Activated CD4-positive, alpha-beta T cell treated with anti-CD3 and anti-CD28 coated beads, Interleukin-2, amount 10 ng/mL, durations not matched to agents 7 days and 5 days (primary cell): ENCODE data around the gene MAP3K20. TPM values are rescaled to one million over a fixed set of nuclear protein-coding genes. Genes with fewer than 3 reads are reported as not detected.
"Not testable (repeated sequence)": the region's sequence is repeated elsewhere in the genome, so short reads cannot be mapped to it uniquely, and the experiment has no call there.

Experiments
- CTCF ChIA-PET: fragments of 350-600 bp; sonication (Branson Sonifier 250); formaldehyde crosslinking; loops from one replicate; lab custom pipeline; 2021; ENCODE audit warnings: antibody characterized with exemption; lab: Charles Lee
- POLR2A ChIA-PET: fragments of 350-600 bp; sonication (Branson Sonifier 250); formaldehyde crosslinking; loops from one replicate; lab custom pipeline; 2021; ENCODE audit warnings: antibody characterized with exemption; lab: Charles Lee
- DNase-seq: peaks from one replicate; pipeline ENCODE4 v3.0.0-alpha.2; 2020
- H3K27ac Mint-ChIP-seq: one replicate; pipeline ENCODE4 v1.8.0; 2021; ENCODE audit warnings: mild to moderate bottlenecking, moderate library complexity, mixed read lengths
- H3K27me3 Mint-ChIP-seq: one replicate; pipeline ENCODE4 v1.8.0; 2021; ENCODE audit warnings: mixed read lengths
- H3K36me3 Mint-ChIP-seq: one replicate; pipeline ENCODE4 v1.8.0; 2021; ENCODE audit warnings: low read depth, mixed read lengths
- H3K4me1 Mint-ChIP-seq: one replicate; pipeline ENCODE4 v1.8.0; 2021; ENCODE audit warnings: mixed read lengths
- H3K4me3 Mint-ChIP-seq: one replicate; pipeline ENCODE4 v1.8.0; 2021; ENCODE audit warnings: mild to moderate bottlenecking, moderate library complexity, mixed read lengths
- H3K9me3 Mint-ChIP-seq: one replicate; pipeline ENCODE4 v1.8.0; 2021; ENCODE audit warnings: mixed read lengths
- total RNA-seq, 2 experiments: library from RNA; stranded (reverse); gene quantifications; one replicate each; pipeline ENCODE4 v1.2.3, GENCODE V29; 2021

Gene MAP3K20
- total RNA-seq, 2 experiments from 2014 or later: 14.5 to 15.1 TPM

GRCh38 chr2:173079141-173079540 lies 3.5 kb downstream of the MAP3K20 start:
- POLR2A ChIA-PET: no interaction called here
- H3K27ac Mint-ChIP-seq: no peak overlapping the region
- CTCF ChIA-PET: interaction anchor here (0.6 kb wide), 1 partner anchor 325 kb away, joined by 5 read pairs; no protein-coding TSS in a partner anchor
- peaks cover 27% of the 10 kb centered on the region for H3K4me1 Mint-ChIP-seq
- peaks cover 12% of the 10 kb centered on the region for H3K27me3 Mint-ChIP-seq
- H3K36me3 Mint-ChIP-seq: peaks cover 4% of the 10 kb centered on the region
- H3K4me3 Mint-ChIP-seq: no peak overlapping the region
- no peaks in the 10 kb centered on the region for H3K9me3 Mint-ChIP-seq
- DNase-seq: no peak

- H3K27ac Mint-ChIP-seq: no peak overlapping the region
- H3K4me1 Mint-ChIP-seq: peaks cover 18% of the 10 kb centered on the region
- DNase-seq: no peak
- peaks cover 4% of the 10 kb centered on the region for H3K36me3 Mint-ChIP-seq
- no peaks in the 10 kb centered on the region for H3K9me3 Mint-ChIP-seq
- CTCF ChIA-PET: no interaction called here
- H3K4me3 Mint-ChIP-seq: no peak overlapping the region
- POLR2A ChIA-PET: no interaction called here
- peaks cover 5% of the 10 kb centered on the region for H3K27me3 Mint-ChIP-seq
Measured at GRCh38 chr2:173079973-173080860, 4.6 kb downstream of the MAP3K20 start.

GRCh38 chr2:173086518-173087213 lies 11.0 kb downstream of the MAP3K20 start:
- no peak overlapping the region for H3K27ac Mint-ChIP-seq
- no peak for DNase-seq
- no peaks in the 10 kb centered on the region for H3K9me3 Mint-ChIP-seq
- no peak overlapping the region for H3K4me3 Mint-ChIP-seq
- H3K27me3 Mint-ChIP-seq: peaks cover 6% of the 10 kb centered on the region
- ChIA-PET CTCF (no interaction called here), POLR2A (no interaction called here)
- H3K4me1 Mint-ChIP-seq: no peaks in the 10 kb centered on the region
- peaks cover 2% of the 10 kb centered on the region for H3K36me3 Mint-ChIP-seq

GRCh38 chr2:173087214-173087581 lies 11.6 kb downstream of the MAP3K20 start:
- Mint-ChIP-seq H3K27ac (no peak overlapping the region), H3K4me1 (no peaks in the 10 kb centered on the region), H3K9me3 (no peaks in the 10 kb centered on the region), H3K4me3 (no peak overlapping the region), H3K27me3 (peaks cover 6% of the 10 kb centered on the region), H3K36me3 (peaks cover 3% of the 10 kb centered on the region)
- no peak for DNase-seq
- CTCF ChIA-PET: no interaction called here
- POLR2A ChIA-PET: no interaction called here

GRCh38 chr2:173087793-173088496 lies 12.3 kb downstream of the MAP3K20 start:
- Mint-ChIP-seq H3K27ac (no peak overlapping the region), H3K36me3 (peaks cover 5% of the 10 kb centered on the region), H3K9me3 (no peaks in the 10 kb centered on the region), H3K4me1 (no peaks in the 10 kb centered on the region), H3K4me3 (no peak overlapping the region), H3K27me3 (peaks cover 6% of the 10 kb centered on the region)
- ChIA-PET CTCF (no interaction called here), POLR2A (no interaction called here)
- DNase-seq: no peak

- peaks cover 6% of the 10 kb centered on the region for H3K27me3 Mint-ChIP-seq
- no peak overlapping the region for H3K27ac Mint-ChIP-seq
- ChIA-PET CTCF (interaction anchor here (1.4 kb wide), 1 partner anchor 12 kb away, joined by 4 read pairs; no protein-coding TSS in a partner anchor), POLR2A (no interaction called here)
- no peaks in the 10 kb centered on the region for H3K4me1 Mint-ChIP-seq
- H3K9me3 Mint-ChIP-seq: no peaks in the 10 kb centered on the region
- H3K36me3 Mint-ChIP-seq: peaks cover 5% of the 10 kb centered on the region
- no peak overlapping the region for H3K4me3 Mint-ChIP-seq
- DNase-seq: no peak
Measured at GRCh38 chr2:173090276-173090877, 14.7 kb downstream of the MAP3K20 start.

- CTCF ChIA-PET: interaction anchor here (1.4 kb wide), 1 partner anchor 11 kb away, joined by 4 read pairs; no protein-coding TSS in a partner anchor
- Mint-ChIP-seq H3K9me3 (no peaks in the 10 kb centered on the region), H3K4me1 (no peaks in the 10 kb centered on the region), H3K36me3 (peaks cover 5% of the 10 kb centered on the region), H3K27ac (no peak overlapping the region), H3K27me3 (peaks cover 6% of the 10 kb centered on the region), H3K4me3 (no peak overlapping the region)
- POLR2A ChIA-PET: no interaction called here
- no peak for DNase-seq
Measured at GRCh38 chr2:173090973-173091660, 15.5 kb downstream of the MAP3K20 start.

GRCh38 chr2:173091910-173092309 lies 16.3 kb downstream of the MAP3K20 start:
- POLR2A ChIA-PET: no interaction called here
- Mint-ChIP-seq H3K4me3 (no peak overlapping the region), H3K27me3 (peaks cover 6% of the 10 kb centered on the region), H3K27ac (no peak overlapping the region), H3K9me3 (no peaks in the 10 kb centered on the region), H3K4me1 (no peaks in the 10 kb centered on the region), H3K36me3 (peaks cover 5% of the 10 kb centered on the region)
- CTCF ChIA-PET: interaction anchor here (1.1 kb wide), 1 partner anchor 13 kb away, joined by 4 read pairs; no protein-coding TSS in a partner anchor
- DNase-seq: no peak

GRCh38 chr2:173092844-173093402 lies 17.3 kb downstream of the MAP3K20 start:
- Mint-ChIP-seq H3K4me3 (no peak overlapping the region), H3K9me3 (no peaks in the 10 kb centered on the region), H3K36me3 (peaks cover 5% of the 10 kb centered on the region), H3K27me3 (no peaks in the 10 kb centered on the region), H3K4me1 (no peaks in the 10 kb centered on the region), H3K27ac (no peak overlapping the region)
- no peak for DNase-seq
- CTCF ChIA-PET: interaction anchor here (1.1 kb wide), 1 partner anchor 14 kb away, joined by 4 read pairs; no protein-coding TSS in a partner anchor
- POLR2A ChIA-PET: no interaction called here

- H3K9me3 Mint-ChIP-seq, DNase-seq, H3K27ac Mint-ChIP-seq, H3K27me3 Mint-ChIP-seq, POLR2A ChIA-PET, H3K36me3 Mint-ChIP-seq, H3K4me3 Mint-ChIP-seq, CTCF ChIA-PET, H3K4me1 Mint-ChIP-seq: not testable (repeated sequence)
Measured at GRCh38 chr2:173093617-173094016, 18.0 kb downstream of the MAP3K20 start.

- Mint-ChIP-seq H3K27me3 (no peaks in the 10 kb centered on the region), H3K27ac (no peak overlapping the region), H3K36me3 (peaks cover 6% of the 10 kb centered on the region), H3K9me3 (no peaks in the 10 kb centered on the region), H3K4me3 (no peak overlapping the region), H3K4me1 (no peaks in the 10 kb centered on the region)
- CTCF ChIA-PET: interaction anchor here (0.5 kb wide), 1 partner anchor 20 kb away, joined by 3 read pairs; no protein-coding TSS in a partner anchor
- POLR2A ChIA-PET: no interaction called here
- DNase-seq: no peak
Measured at GRCh38 chr2:173094731-173095130, 19.1 kb downstream of the MAP3K20 start.
